Mucosa of gallbladder (tissue), 1 donor: Measurements from ENCODE around the gene YWHAB. TPM values are rescaled to one million over a fixed set of nuclear protein-coding genes. Genes with fewer than 3 reads are reported as not detected.

Experiments
- DNase-seq: peaks from one replicate; pipeline ENCODE4 v3.0.0-alpha.2; 2020; ENCODE audit warnings: low spot score
- total RNA-seq: library from RNA; stranded (reverse); gene quantifications from one replicate; pipeline ENCODE4 v1.2.1, GENCODE V29; 2021
- donor health status: DM: no; HTN: no; CAD: no.

YWHAB gene
- total RNA-seq, 1 donor from 2014 or later, result 178 TPM

- DNase-seq, result peak; percentile 47
Observed at GRCh38 chr20:44911264-44911921, 25.9 kb downstream of the YWHAB start.

GRCh38 chr20:44912189-44912588, 26.7 kb downstream of the YWHAB start:
- DNase-seq, result no peak

- no peak for DNase-seq
Observed at GRCh38 chr20:44914924-44915323, 29.4 kb downstream of the YWHAB start.

DNA sequence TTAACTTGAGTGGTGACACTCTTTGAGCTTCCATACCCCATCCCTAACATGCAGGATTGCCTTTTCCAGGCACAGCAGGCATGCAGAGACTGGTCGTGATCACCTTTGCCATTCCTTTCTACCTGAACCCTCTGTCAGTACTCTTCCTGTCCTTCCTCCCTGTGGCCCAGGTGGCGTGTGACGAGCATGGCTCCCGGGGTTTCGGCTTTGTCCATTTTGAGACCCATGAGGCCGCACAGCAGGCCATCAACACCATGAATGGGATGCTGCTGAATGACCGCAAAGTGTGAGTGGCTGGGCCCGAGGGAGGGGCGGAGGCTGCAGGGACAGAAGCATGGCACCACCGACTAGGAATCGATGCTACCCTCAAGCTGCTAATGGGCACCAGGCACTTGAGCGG, 31.1 kb downstream of the YWHAB start:
- no peak for DNase-seq

GRCh38 chr20:44917399-44917798, 31.9 kb downstream of the YWHAB start:
- DNase-seq, result no peak

DNA sequence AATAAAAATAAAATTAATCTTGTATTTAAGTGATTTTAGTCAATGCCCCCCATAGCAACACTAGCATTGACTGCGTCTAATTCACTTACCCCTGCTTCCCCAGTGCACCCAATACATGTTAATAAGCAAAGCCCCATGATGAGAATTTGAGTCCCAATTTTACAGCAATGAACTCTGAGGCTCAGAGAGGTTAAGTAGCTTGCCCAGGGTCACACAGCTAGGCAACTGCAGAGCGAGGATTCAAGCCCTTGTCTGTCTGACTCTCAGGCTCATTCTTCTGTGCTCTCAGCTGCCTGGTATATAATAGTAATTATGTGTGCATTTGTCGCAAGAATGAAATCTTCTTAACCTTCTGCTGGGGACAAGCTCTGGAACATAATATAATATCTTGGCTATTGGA, 32.8 kb downstream of the YWHAB start:
- no peak for DNase-seq

DNA sequence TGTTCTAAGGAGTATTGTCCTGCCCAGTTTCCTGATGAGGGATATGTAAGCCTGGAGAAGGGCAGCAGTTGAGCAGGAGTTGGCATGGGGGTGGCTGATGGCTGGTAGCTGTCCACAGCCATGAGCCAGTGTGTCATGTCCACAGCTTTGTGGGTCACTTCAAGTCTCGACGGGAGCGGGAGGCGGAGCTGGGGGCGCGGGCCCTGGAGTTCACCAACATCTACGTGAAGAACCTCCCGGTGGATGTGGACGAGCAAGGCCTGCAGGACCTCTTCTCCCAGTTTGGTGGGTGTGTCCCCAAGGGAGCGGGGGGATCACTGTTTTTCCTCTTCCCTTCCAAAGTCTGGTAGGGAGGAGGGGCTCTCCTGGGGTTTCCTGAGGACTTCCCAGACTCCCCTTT, 33.3 kb downstream of the YWHAB start:
- no peak for DNase-seq

DNA sequence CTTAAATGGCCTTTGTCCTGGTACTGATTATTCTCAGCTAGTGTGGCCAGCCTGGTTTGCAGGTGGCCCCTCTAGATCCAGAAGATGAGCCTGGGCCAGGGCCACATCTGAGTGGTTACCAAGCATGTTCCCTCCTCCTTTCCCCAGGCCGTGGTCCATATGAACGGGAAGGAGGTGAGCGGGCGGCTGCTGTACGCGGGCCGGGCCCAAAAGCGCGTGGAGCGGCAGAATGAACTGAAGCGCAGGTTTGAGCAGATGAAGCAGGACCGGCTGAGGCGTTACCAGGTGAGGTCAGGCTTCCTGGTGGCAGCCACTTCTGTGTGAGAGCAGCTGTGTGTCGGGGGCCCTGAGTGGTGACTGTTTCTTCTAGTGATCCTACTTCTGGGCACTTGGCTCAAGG, 35.9 kb downstream of the YWHAB start:
- DNase-seq, result no peak

DNA sequence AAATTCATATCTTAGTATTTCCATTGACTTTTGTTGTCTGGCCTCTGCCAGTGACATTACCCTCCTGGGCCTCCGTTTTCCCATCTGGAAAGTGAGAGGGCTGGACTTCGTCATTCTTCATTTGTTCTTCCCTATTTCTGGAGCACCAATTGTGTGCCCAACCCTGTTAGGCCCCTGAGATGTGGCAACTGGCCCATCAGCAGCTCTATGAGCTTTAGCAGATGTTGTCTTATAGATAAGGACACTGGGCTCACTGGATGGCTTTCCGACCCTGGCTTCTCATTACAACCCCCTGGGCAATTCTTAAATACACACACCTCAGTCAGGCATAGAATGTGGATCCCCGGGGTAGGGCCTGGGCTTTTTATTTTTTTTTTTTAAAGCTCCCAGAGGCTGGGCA, 39.0 kb downstream of the YWHAB start:
- no peak for DNase-seq

DNA sequence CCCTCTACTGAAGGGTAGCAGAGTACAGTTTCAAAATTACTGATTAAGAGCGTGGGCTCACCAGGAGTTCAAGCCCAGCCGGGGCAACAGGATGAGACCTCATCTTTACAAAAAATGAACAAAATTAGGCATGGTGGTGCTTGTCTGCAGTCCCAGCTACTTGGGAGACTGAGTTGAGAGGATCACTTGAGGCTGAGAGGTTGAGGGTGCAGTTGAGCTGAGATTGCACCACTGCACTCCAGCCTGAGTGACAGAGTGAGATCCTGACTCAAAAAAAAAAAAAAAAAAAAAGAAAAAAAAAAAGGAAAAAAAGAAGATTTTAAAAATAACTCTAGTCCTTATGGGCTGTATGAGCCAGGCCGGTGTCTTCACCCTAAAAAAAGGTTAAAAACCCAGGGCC, 43.1 kb downstream of the YWHAB start:
- no peak for DNase-seq

- no peak for DNase-seq
Observed at GRCh38 chr20:44930517-44931168, 45.1 kb downstream of the YWHAB start.

GRCh38 chr20:44931911-44932310, 46.4 kb downstream of the YWHAB start:
- no peak for DNase-seq

GRCh38 chr20:44932916-44933315, 47.4 kb downstream of the YWHAB start:
- DNase-seq, result no peak

GRCh38 chr20:44936510-44936909, 51.0 kb downstream of the YWHAB start:
- DNase-seq, result no peak

- no peak for DNase-seq
Observed at GRCh38 chr20:44938637-44939036, 53.1 kb downstream of the YWHAB start.

- no peak for DNase-seq
Observed at GRCh38 chr20:44941120-44941691, 55.7 kb downstream of the YWHAB start.

DNA sequence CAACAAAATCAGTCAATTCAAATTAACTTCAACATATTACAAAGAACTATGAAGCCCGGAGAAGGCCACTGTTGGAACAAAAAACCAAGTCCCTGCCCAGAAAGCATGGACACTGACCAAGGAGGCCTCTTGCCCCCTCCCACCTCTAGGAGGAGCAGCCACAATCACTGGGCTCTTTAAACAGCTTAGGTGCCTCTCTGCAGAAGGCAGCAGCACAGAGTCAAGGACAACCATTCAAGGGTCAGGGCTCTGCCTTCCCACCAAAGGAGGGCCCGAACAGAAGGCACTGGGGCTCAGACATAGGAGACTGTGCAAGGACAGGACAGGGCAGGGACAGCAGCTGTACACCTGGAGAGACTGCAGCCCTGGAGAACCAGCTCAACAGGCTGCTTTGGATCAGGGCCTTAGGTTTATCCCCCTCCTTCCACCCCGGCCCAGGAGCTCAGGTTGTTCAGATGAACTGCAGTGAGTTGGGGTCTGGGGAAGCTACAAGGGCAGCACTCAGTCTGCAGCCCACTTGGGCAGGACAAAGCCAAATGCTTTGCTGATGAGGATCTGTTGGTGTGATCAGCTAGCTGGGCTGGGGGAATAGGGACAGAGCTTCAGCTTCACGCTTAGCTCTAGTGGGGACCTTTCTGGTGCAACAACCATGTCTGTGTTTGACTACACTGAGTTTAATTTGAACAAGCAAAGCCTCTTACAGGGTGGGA, 56.9 kb downstream of the YWHAB start:
- no peak for DNase-seq

- DNase-seq, result no peak
Observed at GRCh38 chr20:44943828-44944227, 58.3 kb downstream of the YWHAB start.

DNA sequence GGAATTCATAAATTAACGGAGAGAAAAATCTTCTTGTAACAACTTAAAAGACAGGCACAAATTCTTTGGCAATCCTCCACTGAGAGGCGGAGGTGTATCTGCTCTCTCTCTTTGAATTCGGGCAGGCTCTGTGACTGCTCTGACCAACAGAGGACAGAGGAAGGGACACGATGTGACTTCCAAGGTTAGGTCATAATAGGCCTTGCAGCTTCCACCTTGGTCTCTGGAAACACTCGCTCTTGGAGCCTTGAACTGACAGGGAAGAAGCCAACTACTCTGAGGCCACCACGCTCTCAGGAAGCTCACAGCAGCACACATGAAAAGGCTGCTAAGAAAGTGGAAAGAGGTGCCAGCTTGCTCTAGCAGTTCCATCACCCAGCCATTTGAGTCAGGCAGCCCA, 59.8 kb downstream of the YWHAB start:
- DNase-seq, result no peak

DNA sequence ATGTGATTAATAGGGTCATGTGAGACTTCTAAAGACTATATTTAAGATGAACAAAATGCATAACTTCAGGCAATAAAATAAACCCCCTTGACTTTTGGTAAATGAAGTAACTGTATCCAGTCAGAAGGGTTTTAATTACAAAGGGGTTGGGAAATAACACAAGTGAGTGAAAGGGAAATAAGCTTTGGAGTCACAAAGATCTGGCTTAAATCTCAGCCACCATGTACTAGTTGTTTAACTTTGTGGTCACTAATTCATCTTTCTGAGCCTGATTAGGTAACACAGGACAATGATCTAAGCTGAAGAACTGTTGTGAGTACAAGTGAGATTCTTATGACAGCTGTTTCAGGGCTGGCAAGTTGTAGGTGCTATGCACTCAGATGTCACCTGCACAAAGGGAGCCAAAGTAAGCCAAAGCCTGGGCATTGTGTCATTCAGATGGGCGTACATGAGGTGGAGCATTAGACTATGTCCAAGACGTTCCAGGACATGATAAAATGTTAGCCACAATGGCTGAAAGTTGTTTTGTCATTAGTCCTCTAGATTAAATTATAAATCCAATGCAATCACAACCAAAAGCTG, 60.9 kb downstream of the YWHAB start:
- no peak for DNase-seq

- no peak for DNase-seq
Observed at GRCh38 chr20:44948107-44948506, 62.6 kb downstream of the YWHAB start.

DNA sequence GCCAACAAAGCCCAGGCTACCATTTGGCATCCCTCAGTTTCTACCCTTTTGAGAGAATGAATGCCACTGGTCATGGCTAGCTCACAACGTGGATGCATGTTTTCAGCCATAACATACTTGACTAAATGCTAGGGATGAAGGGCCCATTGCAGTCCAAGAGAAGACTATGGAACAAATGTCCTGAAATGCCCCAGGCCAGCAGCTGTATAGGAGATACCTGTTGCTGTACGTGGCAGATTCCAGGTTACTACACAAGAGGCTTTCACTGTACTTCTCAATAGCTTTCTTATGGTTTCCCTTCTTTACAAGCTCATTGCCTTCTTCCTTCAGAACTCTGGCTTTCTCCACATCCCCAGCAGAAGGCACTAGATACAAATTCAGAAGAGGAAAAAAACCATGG, 63.0 kb downstream of the YWHAB start:
- no peak for DNase-seq
